HG03521 (cell line): Measurements from ENCODE around the gene TMX1.
"Not testable (repeated sequence)": the region's sequence is repeated elsewhere in the genome, so short reads cannot be mapped to it uniquely, and the experiment has no call there.

ENCODE experiments used
- ATAC-seq: cut with Tn5 transposase; IDR thresholded peaks from one replicate; pipeline ENCODE4 v1.9.1; 2021; ENCODE audit warnings: mild to moderate bottlenecking, moderate library complexity; ENCODE audit not compliant: unreplicated experiment

The TMX1 gene, protein sequence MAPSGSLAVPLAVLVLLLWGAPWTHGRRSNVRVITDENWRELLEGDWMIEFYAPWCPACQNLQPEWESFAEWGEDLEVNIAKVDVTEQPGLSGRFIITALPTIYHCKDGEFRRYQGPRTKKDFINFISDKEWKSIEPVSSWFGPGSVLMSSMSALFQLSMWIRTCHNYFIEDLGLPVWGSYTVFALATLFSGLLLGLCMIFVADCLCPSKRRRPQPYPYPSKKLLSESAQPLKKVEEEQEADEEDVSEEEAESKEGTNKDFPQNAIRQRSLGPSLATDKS

DNA sequence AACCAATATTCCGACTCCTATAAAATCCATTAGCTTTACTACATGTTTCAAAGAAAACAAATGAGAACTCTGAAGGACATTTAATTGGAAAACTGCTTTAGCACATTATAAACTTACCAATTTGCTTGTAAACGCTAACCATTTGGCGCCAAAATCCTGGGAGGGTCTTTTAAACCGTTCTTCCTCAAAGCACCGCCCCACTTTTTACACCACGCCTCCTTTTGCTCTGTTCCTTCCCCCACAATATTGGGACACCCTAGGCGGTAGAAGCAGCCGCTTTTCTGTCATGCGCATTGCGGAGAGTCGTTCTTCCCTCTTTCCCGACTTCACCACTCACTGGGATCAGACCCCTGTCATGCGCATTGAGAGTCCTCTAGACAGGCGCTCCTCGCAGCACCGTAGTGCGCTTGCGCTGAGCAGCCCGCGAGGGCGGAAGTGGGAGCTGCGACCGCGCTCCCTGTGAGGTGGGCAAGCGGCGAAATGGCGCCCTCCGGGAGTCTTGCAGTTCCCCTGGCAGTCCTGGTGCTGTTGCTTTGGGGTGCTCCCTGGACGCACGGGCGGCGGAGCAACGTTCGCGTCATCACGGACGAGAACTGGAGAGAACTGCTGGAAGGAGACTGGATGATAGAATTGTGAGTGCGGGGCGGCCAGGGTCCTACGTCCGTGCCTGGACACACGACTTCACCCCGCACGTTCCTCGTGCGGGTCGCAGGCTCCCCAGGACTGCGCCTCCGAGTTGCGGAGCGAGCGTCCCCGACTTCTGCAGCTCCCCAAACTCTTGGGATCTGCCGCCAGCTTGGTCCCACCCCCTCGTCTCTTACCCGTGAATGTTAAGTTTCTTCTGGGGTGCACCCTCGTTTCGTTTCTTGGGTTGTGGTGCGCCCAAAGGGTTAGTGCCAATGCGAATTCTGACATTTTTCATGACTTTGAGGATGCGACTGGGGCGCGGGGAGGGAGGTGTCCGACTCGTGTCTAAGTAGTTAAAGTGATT is at the start of gene TMX1:
Gene TMX1, plus strand, starts transcription at position 435 of the 991 bp plus-strand sequence. Its CDS starts 46 bp downstream, at position 481.
- ATAC-seq, result peak; percentile 87

DNA sequence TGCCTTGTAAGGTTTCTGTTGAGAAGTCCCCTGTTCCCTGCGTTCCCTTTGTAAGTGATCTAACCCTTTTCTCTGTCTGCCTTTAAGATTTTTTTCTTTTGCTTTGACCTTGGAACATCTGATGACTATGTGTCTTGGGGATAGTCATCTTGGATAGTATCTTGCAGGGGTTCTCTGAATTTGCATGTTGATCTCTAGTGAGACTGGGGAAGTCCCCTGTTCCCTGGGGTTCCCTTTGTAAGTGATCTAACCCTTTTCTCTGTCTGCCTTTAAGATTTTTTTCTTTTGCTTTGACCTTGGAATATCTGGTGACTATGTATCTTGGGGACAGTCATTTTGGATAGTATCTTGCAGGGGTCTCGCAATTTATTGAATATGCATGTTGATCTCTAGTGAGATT is 38.2 kb upstream of the TMX1 start:
- no peak for ATAC-seq

DNA sequence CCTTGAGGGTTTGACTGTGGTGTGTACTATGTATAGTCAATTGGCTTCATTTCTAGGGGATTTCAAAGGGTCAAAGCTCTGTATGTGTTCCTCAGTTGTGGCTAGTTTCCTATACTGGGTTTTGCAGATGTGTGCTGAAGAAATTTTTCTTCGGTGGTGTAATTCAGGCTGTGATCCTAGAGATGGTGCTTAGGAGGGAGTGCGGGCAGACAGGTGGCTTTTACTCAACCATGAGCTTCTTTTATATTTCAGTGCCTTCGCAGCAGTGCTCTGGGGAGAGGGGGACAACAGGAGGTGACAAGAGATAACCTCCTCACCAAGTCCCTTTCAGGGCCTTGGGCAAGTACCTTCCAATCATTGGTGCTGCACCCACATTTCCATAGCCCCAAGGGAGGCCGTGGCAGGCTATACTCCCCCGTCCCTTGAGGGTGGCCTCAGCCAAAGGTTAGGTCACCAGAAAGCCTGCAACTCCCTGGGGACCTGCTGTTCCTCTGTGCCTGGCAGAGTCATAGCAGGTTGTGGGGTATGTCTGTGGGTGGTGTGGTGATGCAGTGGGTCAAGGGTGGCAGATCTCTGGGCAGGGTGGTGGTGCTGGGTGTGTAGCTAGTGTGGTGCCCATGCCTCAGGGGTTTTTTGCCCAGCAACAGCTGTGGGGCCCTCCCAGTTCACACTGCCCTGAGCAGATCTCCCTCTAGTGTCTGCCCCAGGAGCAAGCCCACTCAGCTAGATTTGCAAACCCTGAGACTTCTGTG is 37.0 kb upstream of the TMX1 start:
- peak; percentile 41 for ATAC-seq

DNA sequence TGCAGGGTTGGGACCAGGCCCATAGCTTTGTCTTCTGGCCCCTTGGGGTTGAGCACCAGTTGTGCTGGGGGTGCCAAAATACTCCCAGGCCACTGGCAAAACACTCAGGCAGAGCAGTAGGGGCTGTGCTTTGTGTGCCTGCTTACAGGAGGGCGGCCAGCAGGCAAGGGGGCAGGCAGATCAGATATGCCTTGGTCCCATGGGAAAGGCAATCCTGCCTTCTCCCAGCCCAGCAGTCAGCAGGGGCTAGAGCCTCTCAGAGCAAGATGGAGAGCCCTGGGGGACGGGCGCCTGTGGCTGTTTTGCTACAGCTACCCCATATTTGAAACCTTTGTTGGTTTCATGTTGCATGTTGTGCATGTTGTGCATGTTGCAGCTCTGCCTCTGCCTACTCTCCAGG is 36.2 kb upstream of the TMX1 start:
- no peak for ATAC-seq

DNA sequence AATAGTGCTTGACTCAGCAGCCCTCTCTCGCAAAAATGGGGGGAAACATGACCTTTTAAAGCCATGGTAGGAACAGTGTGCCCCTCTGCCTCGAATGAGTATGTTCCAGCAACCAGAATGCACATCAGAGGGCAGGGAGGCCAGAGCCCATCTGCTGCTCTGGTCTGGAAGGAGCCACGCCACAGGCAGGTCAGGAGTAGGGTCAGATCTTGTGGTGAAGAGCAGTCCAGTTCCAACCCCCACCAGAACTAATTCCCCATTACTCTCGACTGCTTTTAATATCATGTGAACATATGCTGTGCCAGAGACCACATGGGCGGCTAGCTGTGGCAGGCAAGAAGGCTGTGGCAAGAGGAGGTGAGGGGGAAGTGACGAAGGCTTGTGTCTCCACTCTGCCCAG is 34.6 kb upstream of the TMX1 start:
- ATAC-seq, result no peak

DNA sequence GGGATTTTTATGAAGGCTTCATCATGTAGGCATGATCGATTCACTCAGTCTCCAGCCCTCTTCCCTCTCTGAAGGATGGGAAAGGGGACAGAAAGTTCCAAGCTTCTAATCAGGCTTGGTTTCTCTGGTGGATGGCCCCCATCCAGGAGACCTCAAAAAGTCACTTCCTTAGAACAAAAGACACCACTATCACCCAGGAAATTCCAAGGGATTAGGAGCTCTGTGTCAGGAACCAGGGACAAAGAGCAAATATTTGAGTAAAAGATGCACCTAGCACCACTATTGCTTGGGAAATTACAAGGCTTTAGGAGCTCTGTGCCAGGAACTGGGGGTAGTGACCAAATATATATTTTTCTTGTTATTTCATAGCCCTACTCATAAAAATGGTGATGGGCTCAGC is 33.6 kb upstream of the TMX1 start:
- no peak for ATAC-seq

DNA sequence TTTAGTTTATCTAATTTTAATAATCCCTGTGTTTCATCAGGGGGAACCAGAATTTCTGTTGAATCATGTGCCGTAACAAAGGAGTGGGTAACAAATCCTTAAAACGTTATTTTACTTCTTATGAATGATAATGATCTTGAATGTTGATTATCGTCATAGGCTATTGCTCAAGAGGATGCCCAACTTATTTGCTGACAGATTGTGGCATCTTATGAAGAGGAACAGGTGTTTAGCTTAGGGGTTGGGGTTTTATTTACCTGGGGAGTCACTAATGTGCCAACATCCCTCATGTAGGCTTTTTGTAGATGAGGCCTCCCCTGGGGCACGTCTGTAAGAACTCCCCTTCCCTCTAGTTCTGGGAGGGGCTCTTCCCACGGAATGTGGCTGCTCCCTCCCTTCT is 32.4 kb upstream of the TMX1 start:
- ATAC-seq, result no peak

DNA sequence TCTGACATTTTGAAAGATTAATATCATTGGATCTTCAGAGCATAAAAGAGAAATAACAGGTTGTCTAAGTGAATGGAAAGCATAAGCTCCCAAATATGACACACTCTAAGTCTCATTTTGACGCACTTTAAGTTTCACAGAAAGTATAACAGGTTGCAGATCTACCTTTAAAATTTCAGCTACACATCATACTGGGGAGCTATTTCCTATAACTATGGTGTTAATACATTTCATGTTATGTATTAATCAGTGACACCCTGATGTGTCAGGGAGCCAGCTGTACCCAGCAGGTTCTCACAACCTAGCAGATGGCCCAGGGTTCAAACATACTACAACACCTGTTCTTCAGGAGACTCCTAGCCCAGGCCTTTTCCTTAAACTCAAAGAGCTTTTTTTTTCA is 31.1 kb upstream of the TMX1 start:
- no peak for ATAC-seq

DNA sequence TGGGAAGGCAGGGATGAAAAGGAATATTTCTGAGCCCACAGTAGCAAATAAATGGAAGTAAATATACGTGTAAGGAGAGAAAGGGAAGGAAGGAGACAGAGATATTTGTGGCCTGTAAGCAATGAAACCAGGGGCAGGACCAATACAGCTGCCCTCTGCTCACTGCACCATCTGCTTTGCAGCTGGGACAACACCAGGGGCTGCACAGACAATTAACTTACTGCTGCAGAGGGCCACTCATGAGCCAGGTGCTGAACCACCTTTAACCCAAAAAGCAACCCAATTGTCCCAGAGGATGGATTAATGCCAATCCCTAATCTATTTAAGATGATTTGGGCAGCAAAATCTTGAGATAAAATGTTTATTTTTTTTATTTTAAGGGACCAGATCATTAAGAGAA is 30.6 kb upstream of the TMX1 start:
- ATAC-seq, result no peak

DNA sequence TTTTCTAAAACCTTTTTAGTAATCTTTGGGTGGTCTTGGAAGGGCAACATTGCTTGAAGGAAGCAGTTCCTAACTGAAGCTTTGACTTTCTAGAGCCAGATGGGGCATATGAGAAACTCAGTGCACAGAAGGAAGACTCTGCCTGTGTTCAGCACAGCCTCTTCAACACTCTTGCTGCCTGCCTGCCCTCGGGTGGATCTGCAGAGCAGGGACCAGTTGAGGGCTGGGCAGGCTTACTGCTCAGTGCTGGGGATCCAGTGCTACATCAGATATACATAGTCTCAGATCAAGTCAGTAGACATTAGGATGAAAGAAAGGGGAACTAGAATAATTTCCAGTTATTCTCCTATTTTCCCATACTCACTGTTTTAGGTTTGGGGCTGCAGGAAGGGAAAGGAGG is 29.5 kb upstream of the TMX1 start:
- no peak for ATAC-seq

DNA sequence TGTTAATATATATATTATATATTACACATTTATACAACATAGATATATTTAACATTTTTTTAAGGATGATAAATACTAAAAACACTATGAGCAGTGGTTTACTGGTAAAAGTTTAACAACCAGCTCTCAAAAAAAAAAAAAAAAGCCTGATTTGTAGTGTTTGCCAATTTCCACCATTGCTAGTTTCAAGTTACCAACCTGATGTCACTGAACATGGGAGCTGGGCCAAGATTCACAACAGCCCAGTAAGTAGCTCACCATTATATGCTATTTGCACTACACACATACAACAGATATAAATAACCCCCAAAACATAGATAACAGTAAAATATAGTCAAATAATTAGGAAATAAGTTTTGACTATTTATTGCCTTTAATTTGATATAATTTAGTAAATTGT is 28.9 kb upstream of the TMX1 start:
- ATAC-seq, result no peak

DNA sequence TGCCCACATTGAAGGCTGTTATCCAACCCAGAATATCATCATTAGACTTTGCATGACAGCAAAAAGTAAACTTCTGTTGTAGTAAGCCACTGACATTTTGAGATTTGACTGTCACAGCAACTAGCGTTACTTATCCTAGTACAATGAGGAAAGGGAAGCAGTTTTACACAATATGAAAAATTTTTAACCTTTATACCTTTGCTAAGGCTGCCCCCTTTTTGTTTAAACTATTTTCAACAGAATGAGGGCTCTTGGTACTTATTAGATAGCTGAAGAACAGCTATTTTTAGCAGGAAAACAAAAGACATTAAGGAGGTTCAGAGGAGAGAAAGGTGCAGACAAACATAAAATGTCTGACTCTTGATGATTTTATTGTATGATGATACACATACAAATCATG is 23.4 kb upstream of the TMX1 start:
- ATAC-seq, result no peak

DNA sequence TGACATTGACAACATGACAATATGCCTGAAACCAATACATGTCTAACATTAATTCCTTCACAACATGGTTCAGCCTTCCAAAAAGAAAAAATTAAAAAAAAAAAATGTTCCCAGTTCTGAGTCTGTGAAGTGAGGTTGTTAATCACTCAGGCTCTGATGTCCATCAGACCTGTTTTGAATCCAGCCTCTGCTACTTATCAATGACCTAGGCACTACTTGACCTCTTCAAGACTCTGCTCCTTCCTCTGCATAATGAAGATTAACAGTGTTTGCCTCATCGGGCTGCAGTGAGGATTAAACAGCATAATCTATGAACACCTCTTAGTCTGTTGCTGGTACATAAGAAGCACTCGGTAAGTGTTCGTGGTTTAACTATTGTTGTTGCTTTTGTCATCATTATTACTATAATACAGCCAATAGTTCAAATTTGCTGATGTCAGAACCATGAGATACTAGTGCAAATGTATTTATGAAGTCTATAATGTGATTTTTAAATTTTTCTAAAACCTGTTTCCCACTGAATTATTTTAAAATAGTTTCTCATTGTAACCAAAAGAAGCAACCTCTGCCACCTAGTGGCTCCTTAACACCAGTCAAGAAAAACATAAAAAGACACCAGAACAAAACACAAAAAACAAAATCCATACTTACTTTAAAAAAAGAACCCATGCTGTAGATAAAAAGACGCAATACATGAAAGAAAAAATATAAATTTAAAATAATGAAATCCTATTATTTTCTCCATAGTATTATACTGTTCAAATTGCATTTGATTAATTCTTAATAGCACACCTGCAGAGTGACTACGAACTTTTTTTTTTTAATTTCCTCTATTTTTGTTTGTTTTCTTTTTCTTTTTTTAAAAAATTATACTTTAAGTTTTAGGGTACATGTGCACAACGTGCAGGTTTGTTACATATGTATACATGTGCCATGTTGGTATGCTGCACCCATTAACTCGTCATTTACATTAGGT is 20.3 kb upstream of the TMX1 start:
- ATAC-seq, result no peak

DNA sequence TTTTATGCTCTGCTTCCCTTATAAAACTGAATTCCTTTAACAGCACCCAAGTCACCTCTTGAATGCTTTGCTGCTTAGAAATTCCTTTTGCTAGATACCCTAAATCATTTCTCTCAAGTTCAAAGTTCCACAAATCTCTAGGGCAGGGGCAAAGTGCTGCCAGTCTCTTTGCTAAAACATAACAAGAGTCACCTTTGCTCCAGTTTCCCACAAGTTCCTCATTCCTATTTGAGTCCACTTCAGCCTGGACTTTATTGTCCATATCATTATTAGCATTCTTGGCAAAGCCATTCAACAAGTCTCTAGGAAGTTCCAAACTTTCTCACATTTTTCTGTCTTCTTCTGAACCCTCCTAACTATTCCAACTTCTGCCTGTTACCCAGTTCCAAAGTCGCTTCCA is 16.6 kb upstream of the TMX1 start:
- not testable (repeated sequence) for ATAC-seq

DNA sequence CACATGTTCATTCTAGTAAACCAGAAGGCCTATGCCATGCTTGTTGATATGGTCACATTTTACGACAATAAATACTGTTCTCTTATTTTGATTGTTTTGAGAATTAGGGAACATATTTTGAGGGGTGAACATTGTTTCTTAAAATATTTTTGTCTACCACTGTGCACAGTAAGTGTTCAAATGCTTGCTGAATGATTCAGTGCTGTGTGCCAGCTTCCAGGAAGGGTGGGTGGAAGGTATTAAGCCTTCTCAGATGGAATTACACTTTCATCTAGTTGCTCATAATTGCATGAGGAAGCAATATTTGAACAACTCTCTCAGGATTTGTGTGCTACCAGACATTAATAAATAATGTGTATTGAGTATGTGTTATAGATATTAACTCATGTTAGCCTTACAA is 15.5 kb upstream of the TMX1 start:
- no peak for ATAC-seq

DNA sequence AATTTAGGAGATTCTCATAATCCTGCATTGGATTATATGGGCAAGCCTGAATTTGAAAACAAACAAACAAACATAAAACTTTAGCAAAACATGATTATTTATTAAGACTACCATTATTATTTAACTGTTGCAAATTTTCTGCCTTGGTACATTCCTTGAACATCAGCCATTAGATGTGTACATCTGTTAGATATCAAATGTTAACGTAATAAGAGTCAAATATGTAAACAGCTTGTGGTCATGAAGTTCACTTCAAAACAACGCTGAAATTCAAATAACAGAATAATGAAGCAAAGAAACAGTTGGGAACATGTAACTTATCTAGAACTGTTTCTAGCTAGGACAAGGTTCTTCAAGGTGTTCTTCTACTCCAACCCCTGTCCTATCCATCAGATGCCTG is 14.3 kb upstream of the TMX1 start:
- ATAC-seq, result no peak

DNA sequence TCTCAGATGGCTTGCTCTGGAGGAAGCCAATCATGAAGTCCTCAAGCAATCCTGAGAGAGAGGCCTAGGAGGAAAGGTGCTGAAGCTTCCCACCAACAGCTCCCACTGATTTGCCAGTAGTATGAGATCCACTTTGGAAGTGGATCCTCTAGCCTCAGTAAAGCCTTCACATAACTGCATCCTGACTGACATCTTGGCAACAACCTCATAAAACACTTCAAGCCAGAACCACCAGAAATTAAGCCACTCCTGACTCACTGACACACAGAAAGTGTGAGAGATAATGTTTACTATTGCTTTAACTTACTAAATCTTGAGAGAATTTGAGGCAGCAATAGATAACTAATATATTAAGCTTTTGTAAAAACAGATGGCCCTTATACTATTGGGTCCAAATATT is 11.7 kb upstream of the TMX1 start:
- ATAC-seq, result no peak

DNA sequence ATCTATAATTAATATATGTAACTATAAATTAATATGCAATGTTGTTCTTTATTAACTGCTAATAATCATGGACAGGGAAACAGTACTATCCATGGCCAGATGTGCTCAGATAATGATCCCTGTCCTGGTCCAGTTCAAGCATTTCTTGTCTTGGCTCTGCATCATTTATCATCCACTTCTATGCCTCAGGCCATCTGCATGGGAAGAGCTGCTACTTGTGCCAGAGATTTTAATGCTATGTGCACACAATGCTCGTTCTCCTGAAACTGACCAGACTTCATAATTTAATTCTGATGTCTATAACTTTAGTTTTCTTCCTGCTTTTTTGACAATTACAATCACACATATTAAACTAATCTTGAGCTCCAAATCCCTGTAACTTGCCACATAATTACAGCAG is 11.2 kb upstream of the TMX1 start:
- ATAC-seq, result no peak

DNA sequence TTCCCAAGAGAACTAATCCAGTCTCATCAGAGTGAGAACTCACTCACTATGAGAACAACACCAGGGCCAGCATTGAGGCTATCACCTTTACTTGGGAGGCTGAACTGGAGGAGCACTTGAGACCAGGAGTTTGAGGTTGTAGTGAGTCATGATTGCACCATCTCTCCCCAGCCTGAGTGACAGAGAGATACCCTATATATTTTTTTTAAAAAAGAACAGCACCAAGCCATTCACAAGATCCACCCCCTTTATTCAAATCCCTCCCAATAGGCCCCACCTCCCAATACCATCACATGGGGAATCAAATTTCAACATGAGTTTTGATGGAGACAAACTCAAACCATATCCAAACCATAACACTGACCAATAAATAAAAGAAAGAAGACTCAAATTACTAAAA is 3.7 kb upstream of the TMX1 start:
- no peak for ATAC-seq

DNA sequence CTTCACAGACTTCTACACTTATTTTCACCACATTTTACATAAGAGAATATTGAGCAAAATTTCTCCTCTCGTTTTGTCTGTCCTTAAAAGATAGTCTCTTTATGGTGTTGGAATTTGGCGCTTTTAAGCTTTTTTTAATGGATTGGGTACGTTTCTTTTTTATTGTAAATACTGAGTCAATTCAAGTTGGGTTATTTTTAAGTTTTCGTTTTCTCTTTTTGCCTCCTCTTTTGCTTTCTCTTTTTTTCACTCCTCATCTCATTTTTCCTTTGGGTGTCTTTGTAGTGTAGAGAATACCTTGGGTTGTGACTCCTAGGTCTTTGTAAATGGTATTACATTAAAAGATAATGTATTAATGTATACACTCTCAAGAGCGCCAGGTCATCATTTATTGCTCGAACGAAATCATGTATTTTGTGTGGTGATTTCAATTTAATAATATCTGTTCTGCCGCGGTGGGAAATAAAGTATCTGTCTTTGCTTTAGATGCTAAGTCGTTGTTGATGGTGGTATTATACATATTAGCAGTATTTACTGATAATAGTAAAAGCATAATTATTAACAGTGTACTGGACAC is 845 bp downstream of the TMX1 start:
- ATAC-seq, result no peak
